ENCODE measurements around the gene CDH23.

The CDH23 gene

GRCh38 chr10:71724539-71724938 is 327.8 kb downstream of the CDH23 start:
- no peak for DNase-seq (ENCODE audit: low read depth in 2 of 2)

DNA sequence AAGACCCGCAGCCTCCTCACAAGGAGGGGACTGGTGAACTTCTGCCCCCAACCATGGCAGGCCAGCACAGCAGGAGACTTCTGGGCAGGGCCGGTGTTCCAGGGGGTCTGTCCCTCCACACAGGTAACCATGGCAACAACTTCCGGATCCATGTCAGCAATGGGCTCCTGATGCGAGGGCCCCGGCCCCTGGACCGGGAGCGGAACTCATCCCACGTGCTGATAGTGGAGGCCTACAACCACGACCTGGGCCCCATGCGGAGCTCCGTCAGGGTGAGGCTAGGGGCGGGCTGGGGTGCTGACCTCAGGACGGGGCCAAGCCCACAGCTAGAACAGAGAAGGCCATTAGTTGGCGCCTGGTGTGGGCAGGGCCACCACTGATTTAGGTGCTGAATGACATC is 328.5 kb downstream of the CDH23 start:
- DNase-seq (ENCODE audit: low read depth in 2 of 2): no peak

DNA sequence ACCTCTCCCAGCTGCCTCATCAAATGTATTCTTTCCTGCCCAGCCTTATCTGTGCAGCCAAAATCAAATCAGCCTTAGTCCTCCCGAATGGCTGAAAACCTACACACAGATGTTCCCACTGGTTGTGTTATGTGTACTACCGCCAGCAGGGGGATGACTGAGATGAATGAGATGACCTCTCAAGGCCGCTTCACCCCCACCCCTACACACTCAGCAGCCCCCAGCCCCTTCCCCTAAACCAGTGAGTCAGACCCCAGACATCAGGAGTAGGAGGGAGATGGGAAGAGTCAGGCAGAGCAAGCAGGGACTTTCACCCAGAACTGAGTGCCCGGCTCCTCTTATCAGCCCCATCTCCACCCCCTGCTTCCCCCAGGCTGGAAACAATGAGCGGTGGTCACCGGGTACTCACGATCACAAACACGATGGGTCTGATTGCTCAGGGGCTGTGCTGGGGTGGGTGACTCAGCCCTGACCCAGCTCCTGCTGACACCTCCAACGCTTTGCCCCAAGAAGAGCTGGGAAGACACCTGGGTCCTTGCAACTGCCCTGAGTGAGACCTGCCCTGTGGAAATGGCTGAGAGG is 329.4 kb downstream of the CDH23 start:
- DNase-seq (ENCODE audit: low read depth in 2 of 2): no peak

- no peak for DNase-seq (ENCODE audit: low read depth in 2 of 2)
Observed at GRCh38 chr10:71726580-71727104, 329.9 kb downstream of the CDH23 start.

GRCh38 chr10:71727105-71727737 is 330.5 kb downstream of the CDH23 start:
- no peak for DNase-seq (ENCODE audit: low read depth in 2 of 2)

DNA sequence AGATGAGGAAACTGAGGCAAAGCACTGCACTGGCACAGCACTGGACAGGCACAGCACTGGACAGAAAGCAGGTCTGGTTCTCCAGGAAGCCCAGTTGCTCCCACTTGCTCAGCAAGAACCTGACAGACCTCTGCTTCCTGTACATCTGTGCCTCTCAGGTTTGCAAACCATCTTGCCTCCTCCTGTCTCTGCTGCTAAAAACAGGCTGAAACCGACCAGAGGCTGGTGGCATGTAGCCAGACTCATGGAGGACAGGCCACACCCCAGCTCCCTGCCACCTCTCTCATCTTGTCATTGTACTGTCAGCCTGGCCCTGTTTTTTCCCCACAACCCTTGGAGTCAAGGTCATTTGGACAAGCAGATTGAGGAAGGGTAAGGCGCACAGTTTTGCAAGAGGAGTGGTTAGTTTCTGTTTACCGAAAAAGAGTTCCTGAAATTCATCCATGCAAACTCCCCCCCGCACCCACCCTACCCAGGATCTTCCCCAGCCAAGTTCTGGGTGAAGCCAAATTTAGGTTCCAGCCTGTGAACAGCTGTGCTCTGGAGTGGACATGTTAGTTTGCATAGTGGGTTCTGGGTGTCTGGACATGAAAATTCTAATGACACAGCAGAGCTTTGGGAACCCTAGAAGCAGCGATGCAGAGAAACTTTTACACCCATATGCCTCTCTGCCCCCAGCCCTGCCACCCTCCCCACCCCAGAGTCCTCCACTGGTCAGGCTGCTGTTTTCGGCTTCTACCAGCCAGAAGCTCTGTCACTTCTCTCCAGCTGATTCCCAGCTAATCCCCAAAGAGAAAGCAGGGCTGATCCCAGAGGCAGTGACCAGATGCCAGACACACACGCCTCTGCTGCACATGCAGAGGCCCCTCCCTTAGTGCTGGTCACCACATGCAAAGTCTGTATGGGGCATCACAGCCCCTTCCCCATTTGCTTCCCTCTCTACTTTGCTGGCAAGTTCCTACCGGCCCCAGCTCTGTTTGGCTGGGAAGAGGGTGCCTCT is 331.3 kb downstream of the CDH23 start:
- no peak for DNase-seq (ENCODE audit: low read depth in 2 of 2)

- no peak for DNase-seq (ENCODE audit: low read depth in 2 of 2)
Observed at GRCh38 chr10:71729161-71729636, 332.5 kb downstream of the CDH23 start.

DNA sequence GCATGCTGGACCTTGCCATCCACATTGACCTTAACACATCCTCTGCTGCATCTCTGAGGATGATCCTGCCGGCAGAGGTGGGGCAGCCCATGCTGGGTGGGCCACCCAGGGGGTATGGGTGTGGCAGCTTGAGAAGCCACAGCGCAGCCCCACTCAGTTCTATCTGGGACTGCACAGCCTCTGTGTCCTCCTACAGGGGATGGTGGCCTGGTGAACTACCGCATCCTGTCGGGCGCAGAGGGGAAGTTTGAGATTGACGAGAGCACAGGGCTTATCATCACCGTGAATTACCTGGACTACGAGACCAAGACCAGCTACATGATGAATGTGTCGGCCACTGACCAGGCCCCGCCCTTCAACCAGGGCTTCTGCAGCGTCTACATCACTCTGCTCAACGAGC is 335.1 kb downstream of the CDH23 start:
- DNase-seq (ENCODE audit: low read depth in 2 of 2): no peak

GRCh38 chr10:71734797-71735196 is 338.1 kb downstream of the CDH23 start:
- DNase-seq (ENCODE audit: low read depth in 2 of 2): no peak

- DNase-seq (ENCODE audit: low read depth in 2 of 2): no peak
Observed at GRCh38 chr10:71735709-71736569, 339.2 kb downstream of the CDH23 start.

GRCh38 chr10:71736570-71736952 is 339.8 kb downstream of the CDH23 start:
- DNase-seq (ENCODE audit: low read depth in 2 of 2): no peak

DNA sequence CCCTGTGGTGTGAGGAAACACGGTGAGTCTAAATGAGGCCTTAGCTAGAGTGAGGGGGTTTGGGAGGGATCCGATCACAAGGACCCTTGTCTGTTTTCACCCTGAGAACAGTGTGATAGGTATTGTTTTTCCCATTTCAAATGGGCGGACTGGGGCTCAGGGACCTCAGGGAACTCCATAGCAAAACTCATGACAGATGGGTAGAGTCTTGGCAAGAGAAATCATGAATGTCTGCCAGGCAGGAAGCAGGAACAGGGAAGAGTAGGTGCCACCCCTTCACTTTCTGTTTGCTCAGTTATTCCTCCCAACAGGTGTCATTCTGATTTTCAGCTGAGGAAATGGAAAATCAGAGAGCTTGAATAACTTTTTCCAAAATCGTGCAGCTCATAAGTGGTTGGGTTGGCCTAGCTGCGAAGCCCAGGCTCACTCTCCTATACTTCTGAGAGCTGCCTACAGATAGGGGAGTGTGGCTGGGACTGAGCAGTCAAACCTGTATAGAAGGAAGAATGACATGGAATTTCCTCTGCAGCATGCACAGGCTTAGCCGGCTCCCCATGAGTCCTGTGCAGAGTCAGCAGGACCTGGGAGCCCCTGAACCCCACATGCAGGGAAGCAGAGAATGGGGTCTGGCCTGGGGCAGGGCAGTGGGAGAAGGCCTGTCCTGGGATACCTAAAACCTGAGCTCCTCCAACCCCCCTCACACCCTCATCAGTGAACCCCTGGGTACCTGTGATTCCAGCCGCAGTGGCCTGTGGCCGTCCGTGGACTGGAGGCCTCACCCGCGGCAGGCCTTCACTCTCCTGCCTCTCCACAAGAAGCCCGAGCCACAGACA is 340.5 kb downstream of the CDH23 start:
- no peak for DNase-seq (ENCODE audit: low read depth in 2 of 2)

DNA sequence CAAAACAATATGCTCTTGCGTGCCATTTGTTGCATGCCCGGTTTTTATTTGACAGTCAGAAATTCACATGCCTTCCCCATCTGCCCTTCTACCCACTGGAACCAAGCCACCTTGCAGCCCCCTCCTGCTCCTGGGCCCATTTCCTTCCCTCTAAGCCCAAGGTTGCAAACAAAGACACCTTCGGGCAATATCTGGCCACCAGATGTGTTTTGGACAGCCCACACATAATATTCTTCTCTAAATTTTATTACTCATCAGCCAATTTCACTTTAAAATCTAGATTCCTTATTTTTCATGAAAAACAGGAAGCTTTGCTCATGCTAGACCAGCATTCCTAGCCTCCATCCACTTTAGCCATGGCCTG is 341.1 kb downstream of the CDH23 start:
- DNase-seq (ENCODE audit: low read depth in 2 of 2): no peak

- no peak for DNase-seq (ENCODE audit: low read depth in 2 of 2)
Observed at GRCh38 chr10:71739358-71739900, 342.7 kb downstream of the CDH23 start.

GRCh38 chr10:71740069-71740653 is 343.4 kb downstream of the CDH23 start:
- no peak for DNase-seq (ENCODE audit: low read depth in 2 of 2)

GRCh38 chr10:71741029-71741428 is 344.3 kb downstream of the CDH23 start:
- no peak for DNase-seq (ENCODE audit: low read depth in 2 of 2)

- DNase-seq (ENCODE audit: low read depth in 2 of 2): no peak
Observed at GRCh38 chr10:71741671-71742070, 345.0 kb downstream of the CDH23 start.

GRCh38 chr10:71742301-71743088 is 345.8 kb downstream of the CDH23 start:
- no peak for DNase-seq (ENCODE audit: low read depth in 2 of 2)
